GM12872 (cell line): ENCODE data around the gene MAP3K19.

Source experiments
- TF ChIP-seq, protein P1 (sequence below): IDR thresholded peaks from 3 replicates; pipeline ENCODE4 v1.5.1; 2011; ENCODE audit warnings: low read depth, mild to moderate bottlenecking, low read length, moderate library complexity; ENCODE audit not compliant: insufficient read depth

The MAP3K19 gene, protein sequence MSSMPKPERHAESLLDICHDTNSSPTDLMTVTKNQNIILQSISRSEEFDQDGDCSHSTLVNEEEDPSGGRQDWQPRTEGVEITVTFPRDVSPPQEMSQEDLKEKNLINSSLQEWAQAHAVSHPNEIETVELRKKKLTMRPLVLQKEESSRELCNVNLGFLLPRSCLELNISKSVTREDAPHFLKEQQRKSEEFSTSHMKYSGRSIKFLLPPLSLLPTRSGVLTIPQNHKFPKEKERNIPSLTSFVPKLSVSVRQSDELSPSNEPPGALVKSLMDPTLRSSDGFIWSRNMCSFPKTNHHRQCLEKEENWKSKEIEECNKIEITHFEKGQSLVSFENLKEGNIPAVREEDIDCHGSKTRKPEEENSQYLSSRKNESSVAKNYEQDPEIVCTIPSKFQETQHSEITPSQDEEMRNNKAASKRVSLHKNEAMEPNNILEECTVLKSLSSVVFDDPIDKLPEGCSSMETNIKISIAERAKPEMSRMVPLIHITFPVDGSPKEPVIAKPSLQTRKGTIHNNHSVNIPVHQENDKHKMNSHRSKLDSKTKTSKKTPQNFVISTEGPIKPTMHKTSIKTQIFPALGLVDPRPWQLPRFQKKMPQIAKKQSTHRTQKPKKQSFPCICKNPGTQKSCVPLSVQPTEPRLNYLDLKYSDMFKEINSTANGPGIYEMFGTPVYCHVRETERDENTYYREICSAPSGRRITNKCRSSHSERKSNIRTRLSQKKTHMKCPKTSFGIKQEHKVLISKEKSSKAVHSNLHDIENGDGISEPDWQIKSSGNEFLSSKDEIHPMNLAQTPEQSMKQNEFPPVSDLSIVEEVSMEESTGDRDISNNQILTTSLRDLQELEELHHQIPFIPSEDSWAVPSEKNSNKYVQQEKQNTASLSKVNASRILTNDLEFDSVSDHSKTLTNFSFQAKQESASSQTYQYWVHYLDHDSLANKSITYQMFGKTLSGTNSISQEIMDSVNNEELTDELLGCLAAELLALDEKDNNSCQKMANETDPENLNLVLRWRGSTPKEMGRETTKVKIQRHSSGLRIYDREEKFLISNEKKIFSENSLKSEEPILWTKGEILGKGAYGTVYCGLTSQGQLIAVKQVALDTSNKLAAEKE (N-terminal part only)

DNA sequence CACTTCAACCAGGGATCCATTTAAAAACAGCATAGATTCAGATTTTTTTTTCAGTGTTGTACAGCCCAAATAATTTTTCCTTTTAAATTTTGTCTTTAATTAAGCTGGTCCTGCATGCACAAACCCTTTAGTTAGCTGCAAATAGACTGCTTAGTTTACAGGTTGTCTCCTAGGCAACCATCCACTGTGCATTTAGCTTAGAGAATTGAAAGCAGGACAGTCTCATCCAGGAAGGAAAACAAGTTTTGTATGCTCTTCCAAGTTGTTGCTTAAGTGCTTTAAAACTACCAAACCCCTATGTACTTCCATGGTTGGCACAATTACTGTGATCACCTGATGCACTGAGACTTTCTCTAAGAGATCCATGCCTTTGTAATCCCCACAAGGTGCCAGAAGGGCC, at the start of gene MAP3K19:
TSS of gene MAP3K19 (minus strand) at position 148 of the 400 bp plus-strand sequence. CDS start 22,800 bp downstream, outside the sequence.
- TF ChIP-seq, protein P1, sequence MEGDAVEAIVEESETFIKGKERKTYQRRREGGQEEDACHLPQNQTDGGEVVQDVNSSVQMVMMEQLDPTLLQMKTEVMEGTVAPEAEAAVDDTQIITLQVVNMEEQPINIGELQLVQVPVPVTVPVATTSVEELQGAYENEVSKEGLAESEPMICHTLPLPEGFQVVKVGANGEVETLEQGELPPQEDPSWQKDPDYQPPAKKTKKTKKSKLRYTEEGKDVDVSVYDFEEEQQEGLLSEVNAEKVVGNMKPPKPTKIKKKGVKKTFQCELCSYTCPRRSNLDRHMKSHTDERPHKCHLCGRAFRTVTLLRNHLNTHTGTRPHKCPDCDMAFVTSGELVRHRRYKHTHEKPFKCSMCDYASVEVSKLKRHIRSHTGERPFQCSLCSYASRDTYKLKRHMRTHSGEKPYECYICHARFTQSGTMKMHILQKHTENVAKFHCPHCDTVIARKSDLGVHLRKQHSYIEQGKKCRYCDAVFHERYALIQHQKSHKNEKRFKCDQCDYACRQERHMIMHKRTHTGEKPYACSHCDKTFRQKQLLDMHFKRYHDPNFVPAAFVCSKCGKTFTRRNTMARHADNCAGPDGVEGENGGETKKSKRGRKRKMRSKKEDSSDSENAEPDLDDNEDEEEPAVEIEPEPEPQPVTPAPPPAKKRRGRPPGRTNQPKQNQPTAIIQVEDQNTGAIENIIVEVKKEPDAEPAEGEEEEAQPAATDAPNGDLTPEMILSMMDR: no peak

DNA sequence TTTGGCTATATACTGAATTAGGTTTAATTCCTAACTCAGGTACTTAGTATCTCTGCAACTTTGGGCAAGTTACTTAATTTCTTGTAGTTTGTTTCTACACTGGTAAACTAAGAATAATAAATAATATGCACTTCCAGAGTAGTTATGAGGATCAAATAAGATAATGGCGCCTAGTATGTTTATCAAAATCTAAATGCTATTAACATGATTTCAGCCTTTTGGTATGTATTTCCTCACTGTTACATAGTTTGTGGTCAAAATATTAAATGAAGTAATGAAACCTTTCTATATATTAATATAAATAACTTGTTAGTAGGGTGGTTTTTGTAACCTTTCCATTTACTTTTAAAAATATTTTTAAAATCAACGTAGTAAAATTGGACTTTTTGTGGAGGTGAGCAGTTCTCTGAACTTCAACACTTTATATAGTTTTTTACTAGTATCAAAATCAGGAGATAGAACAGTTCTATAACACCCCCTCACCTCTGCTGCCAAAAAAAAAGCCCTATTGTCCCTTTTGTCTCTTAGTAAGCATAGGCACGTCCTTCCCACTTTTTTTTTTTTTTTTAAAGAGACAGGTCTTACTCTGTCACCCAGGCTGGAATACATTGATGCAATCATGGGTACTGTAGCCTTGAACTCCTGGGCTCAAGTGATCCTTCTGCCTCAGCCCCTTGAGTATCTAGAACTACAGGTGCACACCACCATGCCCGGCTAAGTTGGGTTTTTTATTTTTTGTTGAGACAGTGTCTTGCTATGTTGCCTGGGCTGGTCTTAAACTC, 49.6 kb upstream of the MAP3K19 start:
- TF ChIP-seq, protein P1: no peak

GRCh38 chr2:135095591-135095990, 48.3 kb upstream of the MAP3K19 start:
- TF ChIP-seq, protein P1: no peak

GRCh38 chr2:135094508-135094907, 47.3 kb upstream of the MAP3K19 start:
- TF ChIP-seq, protein P1: no peak

- TF ChIP-seq, protein P1: no peak
Measured at GRCh38 chr2:135093670-135094330, 46.6 kb upstream of the MAP3K19 start.

- TF ChIP-seq, protein P1: no peak
Measured at GRCh38 chr2:135093193-135093592, 45.9 kb upstream of the MAP3K19 start.
